Stimulated activated CD4-positive, alpha-beta T cell treated with anti-CD3 and anti-CD28 coated beads, TNF-alpha, amount 100 ng/mL, for 24 hours (primary cell): Measurements from ENCODE around the gene DAPL1.

ENCODE experiments used
- DNase-seq, 3 experiments: peaks; one replicate each; pipeline ENCODE4 v3.0.0-alpha.2; 2020; ENCODE audit warnings: low read depth in 3 of 3

DAPL1 gene

DNA sequence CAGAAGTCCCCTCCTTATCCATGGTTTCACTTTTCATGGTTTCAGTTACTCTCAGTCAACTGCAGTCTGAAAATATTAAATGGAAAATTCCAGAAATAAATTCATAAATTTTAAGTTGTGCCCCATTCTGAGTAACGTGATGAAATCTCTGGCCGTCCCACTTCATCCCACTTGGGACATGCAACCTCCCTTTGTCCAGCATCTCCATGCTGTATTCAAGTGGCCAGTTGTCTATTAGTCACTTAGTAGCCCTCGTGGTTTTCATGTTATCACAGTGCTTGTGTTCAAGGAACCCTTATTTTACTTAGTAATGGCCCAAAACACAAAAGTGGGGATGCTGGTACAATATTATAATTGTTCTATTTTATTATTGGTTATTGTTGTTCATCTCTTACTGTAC, 18.0 kb upstream of the DAPL1 start:
- DNase-seq: no peak

DNA sequence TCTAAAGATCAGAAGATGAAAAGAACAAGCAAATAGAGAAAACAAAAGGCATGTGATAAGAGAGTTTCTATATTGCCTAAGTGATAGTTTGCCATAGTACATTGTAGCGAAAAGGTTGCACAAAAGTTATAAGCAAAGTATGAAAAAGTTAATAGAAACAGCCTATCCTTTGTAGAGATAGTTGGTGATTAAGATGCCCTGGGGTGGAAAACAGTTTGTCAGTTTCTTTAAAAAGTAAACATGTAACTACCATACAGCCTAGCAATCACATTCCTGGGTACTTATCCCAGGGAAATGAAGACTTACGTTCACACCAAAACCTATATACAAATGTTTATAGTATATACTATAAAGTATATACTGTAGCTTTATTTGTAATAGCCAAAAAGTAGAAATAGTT, 16.9 kb upstream of the DAPL1 start:
- no peak for DNase-seq

DNA sequence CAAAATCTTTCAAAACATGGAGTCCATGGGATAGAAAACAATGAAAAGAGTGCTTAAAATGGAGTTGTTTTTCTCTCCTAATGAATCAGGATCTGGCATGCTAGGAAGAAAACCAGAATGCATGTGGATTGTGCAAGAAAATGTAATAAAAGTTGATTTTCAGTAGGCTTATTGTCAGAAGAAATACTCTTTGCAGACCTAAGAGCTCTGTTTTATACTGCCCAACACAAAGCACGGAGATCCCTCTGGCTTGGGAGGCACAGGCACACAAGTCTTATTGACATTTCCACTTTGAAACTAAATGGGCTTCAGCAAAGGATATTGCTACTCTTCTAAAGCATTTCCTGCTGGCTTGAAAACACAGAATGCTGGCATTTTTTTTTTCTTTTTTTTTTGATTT, 15.5 kb upstream of the DAPL1 start:
- DNase-seq: no peak

DNA sequence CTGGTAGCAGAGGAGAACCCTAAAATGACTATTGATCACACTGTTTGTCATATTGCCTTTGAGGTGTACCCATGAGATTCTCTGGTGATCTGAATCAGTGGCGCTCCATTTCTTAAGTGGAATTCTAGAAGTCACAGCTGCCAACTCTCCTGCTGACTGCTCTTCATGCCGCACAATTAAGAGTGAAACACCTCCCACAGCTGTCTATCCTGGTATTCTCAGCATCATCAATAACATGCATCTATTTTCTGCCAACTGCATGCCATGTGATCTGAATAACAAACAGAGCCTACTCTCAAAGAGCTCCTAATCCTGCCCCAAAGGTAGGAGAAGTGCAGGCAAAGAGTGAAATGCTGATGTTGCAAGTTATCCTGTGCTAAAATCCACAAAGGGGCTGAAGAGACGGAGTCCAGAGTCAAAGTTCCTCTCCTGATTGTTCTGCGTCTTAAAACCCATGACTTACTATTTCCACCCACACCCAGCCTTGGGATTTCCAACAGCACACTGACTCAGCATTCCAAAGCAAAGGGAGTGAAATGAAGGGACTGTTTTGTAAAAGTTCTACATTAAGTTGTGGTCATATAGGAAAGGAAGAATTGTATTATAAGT, 13.7 kb upstream of the DAPL1 start:
- no peak for DNase-seq

DNA sequence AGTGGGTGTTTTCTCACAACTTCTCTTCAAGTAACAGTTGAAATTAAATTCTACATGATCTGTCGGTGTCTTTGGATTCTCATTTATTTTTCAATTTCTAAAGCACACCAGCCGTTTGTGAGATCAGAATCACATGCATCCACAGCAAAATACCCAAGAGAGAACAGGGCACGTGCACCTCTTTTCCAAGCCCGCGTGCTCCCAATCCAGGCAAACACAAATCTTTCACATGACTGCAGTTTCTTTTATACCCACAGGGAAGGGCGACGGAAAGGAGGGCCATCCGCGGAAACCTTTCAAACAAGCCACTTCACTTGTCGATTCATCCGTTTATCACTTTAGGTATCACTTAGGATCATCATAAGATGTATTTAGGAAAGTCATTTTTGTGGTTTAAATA, 13.0 kb upstream of the DAPL1 start:
- no peak for DNase-seq

DNA sequence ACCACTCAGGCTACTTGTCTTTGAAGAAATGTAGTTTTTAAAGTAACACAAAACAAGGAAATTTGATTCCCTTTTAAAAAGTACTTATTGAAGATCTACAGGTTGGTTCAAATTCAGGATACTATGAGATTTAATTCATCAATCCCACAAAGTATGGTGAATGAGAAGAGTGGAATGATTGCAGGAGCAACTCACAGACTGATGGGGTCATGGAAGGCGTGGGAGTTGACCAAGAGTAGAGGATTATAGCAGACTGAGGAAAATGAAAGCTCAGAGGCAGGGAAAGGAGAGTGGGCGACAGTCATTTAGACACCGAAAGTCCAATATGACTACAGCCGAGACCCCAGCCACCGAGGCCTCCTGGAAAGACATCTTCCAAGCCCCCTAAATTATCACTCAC, 12.5 kb upstream of the DAPL1 start:
- DNase-seq: no peak

DNA sequence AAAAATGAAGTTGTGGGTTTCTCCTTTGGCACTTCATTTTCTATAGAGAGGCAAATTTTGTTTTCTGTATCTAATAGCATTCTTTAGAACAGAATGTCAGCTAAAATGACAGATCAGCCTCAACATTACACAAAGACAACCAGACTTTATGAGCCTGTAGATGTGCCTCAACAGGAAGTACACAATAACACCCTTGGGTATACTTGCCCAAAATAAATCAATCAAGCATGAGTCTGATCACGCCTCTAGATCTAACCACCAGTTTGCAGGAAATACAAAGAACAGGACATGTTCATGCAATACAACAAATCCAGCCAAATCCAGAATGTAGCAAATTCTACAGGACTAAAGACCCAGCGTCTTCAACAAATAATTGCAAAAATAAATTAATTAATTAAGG, 11.2 kb upstream of the DAPL1 start:
- DNase-seq: no peak

DNA sequence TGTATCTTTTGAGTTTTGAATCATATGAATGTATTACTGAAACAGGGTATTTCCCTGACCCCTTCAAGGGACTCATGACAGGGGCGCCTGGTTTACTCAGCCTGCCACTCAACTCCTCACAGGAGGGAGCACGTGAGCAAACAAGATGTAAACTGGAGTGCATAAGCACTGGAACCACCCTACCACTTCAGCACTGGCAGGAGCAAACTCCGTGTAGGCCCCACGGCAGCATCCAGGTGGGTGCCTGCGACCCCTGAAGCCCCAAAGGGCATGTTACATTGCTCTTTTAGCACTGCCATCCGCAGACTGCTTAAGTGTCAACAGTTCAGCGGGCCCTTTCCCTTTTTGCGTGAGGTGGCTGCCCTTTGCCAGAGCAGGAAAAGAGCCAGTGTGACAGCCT, 8.2 kb upstream of the DAPL1 start:
- no peak for DNase-seq

DNA sequence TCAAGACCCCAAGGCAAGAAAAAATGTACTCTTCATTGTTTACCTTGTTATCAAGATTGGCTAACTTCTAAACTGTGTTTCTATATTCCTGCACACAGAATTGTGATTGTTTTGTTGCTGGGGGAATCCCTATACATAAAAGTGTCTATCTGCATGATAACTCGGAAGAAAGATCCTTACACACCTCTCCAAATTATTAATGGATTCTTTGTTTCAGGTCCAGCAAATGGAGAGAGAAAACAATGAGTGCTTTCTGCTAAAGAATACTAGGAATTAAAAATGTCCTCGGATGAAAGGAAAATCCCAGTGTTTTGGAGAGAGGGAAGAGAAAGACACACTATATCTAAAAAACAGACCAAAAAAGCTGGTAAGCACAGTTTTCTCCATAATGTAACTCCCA, 6.2 kb upstream of the DAPL1 start:
- no peak for DNase-seq

DNA sequence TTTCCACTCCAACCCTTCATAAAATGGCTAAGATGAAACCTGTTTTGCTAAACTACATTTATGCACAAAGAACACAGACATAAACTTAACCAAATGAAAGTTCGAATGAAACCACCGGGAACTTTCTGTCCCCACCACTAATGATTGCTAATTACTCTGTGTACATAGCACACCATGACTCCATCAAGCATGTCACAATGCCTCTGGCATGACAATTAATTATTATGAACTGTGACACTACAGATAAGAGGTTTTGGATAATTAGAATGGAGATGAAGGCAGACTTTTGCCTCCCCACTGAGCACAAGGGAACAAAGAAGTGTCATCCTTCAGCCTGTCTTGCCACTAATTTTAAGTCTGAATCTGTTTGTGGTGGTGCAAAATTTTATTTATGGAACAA, 1.5 kb downstream of the DAPL1 start:
- DNase-seq: no peak

DNA sequence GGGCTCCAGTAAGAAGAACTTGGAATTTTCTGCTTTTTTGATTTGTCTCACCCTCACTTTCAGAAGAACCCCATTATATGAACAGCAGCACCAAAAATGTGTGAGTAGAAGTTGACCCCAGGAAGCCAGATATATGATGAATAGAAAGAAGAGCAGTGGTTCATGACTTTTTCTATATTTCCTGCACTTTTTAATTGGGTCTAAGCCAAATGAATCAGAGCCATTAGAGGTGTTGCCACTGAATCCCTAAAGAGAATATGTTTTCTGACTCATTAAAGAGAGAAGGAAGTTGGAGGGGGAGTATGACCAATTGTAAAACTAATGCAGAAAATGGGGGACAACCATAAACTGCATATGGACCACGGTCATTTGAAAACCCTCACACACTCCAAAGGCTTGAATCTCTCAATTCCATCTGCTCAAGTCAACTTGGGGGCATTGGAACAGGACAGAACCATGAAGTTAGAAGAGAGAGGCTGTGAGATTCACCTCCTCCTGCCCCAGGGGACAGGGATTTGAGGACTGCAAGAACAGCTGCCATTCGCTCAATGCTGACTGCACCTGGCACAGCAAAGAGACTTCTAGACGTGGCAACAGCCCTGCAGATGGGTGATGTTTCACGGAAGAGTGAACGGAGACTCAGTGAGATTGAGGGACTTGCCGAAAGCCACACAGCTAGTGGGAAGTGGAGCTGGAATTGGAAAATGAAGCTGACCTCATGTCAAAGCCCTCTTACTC, 3.0 kb downstream of the DAPL1 start:
- no peak for DNase-seq

DNA sequence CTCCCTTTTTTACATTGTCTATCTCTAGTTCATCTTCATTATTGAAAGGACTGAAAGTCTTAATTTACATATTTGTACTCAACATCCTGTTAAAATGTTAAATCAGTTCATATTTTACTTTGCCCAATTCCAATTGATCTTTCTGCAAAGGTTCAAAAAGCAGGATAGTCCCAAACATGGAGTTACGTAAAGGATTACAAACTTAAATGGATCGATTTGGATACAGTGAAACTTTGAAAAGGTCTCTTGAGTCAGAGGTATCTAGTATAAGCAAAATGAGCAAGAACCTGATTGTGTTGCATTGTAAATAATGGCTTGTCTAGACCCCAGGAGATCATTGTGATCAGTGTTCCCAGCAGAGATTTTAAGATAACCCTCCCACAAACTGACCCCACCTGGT, 4.1 kb downstream of the DAPL1 start:
- DNase-seq: no peak

DNA sequence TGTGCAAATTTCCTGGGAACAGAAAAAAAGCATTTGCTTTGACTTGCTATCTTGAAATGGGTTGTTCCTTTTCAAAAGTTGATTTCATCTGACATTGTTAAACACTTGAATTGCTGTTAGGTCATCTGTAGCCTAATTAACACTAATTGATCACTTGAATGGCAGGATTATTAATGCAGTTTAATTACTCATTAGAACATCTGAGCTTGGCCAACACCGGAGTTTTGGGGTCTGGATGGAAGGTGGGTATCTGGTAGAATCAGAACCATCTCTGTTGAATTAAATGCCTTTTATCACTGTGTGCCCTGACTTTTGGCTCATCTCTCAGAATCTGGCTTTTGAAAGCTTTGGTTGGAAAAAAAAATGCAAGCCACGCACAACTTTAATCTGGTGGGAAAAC, 8.4 kb downstream of the DAPL1 start:
- DNase-seq: no peak

DNA sequence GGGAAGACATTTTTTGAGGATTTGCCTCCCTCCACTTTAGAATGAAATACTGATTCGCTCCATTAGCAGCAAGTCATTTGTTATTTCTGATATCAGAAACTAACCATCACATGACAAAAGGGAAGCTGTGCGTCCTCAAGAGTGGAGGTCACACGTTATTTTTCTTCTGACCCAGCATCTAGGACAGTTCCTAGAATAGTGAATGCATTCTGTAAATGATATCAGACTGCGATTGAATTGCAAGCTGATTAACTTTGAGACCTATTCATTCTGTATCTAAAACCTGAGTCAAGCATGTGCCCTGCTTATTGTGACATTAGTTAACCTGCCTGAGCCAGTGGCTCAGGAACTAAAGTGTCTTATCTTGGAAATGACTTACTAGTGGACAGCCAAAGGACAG, 10.1 kb downstream of the DAPL1 start:
- no peak for DNase-seq

DNA sequence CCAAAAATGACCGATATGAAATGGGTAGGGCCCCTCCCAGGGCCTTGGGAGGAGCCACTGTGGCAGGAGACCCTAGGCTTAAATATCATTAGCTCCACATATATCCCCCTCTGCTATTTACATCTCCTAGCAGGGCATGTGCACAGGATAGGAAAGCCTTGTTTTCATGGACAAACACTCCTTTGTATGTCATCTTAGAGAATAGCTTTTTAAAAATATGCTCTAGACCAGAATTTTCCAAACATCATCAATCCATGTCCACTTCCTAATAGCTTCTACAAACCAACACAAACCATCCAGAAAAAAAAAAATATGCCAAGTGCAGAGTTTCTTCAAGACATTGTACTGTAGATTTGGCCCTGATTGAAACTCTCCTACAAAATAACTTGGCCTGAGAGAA, 10.8 kb downstream of the DAPL1 start:
- DNase-seq: no peak

DNA sequence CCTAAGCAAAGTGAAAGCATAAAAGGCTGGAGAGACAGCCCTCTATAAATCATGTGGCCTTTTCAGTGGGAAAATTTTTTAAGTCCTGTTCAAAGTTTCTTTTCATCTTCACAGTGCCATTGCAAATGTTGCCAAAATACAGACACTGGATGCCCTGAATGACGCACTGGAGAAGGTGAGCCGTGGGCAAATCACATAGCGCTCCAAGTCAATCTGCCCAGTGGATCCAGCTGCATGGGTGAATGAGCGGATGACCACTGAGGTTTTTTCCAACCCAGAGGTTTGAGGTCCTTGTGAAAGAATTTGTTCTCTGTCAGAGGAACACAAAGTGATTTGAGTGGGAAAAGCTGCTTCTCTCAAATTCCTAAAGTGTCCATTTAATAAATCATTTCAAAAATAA, 11.8 kb downstream of the DAPL1 start:
- no peak for DNase-seq

DNA sequence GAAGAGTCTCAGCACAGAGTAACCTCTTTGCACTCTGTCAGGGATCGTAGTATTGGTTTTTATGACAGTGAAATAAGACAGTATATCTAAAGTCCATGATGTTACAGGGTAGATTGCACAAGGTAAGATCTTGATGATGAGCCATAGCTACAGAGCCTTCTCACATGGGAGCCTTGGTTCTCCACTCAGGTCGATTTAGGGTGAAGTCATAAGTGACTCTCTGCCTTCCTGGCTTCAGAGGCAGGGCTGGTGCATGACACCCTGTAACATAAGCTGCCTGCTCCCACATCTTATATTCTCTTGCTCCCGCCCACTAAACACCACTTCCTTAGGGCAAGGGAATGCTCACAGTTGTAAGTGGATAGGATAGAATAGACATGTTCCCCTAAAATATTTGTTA, 13.3 kb downstream of the DAPL1 start:
- DNase-seq: no peak

DNA sequence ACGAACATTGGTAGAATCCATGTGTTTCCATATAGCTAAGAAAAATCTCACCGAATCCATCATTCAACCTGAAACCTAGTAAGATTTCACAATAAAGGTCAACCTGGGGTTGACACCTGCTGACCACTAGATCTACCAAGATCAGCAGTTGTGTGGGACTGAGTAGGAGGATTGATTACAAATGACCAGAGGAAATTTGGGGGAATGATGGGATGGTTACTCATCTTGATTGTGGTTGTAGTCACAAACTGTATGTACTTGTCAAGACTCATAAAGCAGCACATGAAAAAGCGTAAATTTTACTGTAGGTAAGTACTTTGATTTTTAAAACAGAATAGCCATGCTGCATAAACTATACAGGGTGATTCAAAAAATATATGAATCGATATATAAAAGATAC, 14.7 kb downstream of the DAPL1 start:
- DNase-seq: no peak

DNA sequence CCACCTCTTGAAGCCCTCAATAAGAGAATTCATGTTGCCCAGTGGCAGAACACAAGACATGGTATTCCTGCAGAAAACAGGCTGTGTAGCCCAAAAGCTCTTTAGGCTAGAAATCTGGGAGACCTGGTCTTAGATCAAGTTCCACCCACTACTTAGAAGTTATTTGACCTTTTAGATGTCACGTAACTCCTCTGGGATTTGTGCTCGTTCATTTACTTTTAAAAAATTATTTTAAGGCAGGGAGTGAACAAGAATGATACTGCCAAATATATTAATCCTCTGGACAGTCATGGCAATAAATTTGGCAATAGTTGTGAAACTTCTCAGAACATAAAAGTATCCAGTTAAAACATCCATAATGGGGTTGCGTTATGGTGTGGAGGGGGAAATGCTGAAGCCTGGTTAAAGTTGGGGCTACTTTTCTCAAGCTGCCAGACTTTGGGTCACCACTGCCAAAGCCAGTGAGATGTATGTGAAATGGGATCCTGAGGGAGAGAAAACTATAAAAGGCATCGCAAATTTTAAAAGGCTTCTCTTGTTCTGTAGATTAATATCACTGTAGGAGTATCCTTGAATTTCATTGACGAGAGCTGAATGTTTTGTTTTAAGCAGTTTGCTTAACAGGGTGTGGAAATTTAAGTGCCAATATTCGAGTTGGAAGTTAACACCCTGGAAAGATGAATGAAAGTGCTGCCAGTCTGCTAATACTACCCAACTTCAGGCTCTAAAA, 15.8 kb downstream of the DAPL1 start:
- DNase-seq: no peak

DNA sequence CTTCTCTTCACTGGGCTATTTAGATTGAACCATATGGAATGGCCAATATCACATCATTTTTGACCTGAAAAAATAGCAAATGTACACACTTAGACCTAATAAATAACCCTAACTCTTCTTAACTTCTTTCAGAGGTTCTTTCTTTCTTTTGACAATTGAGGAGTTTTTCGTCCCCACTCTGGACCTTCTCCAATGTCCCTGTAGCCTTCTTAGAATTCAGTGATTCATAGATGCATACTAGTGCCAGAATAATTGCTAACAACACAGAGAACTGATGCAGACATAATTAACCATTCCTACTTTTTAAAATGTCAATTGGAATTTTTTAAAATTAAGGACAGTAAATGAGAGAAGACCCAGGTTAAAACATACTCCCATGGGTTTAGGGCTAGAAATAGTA, 20.0 kb downstream of the DAPL1 start:
- DNase-seq: no peak

DNA sequence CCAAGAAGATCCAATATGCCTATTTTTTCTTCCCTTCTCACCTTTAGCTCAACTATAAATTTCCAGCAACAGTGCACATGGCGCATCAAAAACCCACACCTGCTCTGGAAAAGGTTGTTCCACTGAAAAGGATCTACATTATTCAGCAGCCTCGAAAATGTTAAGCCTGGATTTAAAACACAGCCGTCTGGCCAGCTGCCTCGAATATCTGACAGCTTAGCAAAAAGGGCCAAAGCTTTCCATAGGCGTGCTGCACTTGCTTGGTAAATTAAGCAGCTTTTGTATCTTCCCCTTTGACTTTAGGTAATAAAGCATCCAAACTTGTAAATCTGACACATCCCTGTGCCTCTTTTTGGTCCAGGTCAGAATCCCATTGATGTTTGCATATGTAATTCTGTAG, 20.5 kb downstream of the DAPL1 start:
- DNase-seq: no peak

DNA sequence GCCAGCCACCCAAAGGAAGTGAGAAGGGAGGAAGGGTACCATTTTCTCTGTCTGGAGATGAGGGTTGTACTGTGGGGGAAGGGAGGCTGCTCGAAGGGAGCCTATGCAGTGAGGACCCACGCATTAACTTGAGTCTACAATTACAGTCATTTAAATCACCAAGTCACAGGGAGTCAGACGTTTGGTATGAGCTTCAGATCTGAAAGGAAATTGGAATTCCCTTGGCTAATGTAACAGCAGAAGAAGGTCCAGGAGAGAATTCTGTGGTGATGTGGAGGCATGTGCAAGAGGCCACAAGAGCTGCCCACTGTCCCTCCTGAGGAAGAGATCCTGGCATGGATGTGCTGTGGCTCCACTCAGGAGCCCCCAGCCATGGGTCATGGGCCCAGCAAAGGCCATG, 22.5 kb downstream of the DAPL1 start:
- no peak for DNase-seq

DNA sequence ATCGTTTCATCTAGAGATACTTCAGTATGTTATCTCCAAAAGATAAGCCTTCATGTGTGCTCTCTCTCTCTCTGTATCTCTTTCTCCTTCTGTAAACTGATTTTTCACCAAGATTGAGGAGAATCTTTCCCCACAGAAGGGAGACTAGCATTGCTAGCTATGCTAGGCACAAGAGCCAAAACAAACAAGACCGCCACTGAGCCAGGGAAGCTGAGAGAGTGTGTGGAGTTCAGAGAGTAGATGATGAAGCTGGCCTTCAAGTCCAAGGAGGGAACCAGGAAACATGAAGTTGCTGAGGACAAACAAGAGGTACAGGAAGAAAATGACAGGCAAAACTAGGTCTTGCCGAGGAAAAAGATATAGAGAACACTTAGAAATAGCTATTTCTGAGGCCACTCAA, 23.4 kb downstream of the DAPL1 start:
- DNase-seq: no peak
